ENCODE data around the gene CBX3.

Gene CBX3

DNA sequence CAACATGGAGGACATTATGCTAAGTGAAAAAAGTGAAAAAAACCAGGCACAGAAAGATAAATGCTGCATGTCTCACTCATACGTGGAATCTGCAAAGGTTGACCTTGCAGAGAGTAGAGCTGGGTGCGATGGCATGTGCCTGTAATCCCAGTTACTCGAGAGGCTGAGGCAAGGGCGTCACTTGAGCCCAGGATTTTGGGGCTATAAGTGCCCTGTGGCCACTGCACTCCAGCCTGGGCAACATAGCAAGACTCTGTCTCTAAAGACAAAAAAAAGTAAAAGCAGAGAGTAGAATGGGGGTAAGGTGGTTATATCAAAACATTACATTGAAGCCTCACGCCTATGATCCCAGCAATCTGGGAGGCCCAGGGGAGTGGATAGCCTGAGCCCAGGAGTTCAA lies 22.8 kb downstream of the CBX3 start:
- Histone ChIP-seq H2BK5ac (ENCODE audit: low read depth, low read length, poor library complexity) (no peak overlapping the region), H2BK120ac (ENCODE audit: insufficient read depth, low read length, poor library complexity) (no peak overlapping the region), H3K4me3 (ENCODE audit: low read depth, low read length) (no peak overlapping the region), H3K27me3 (ENCODE audit: insufficient read depth, low read length) (no peaks in the 10 kb centered on the region), H3K14ac (ENCODE audit: low read length) (no peak overlapping the region), H3K4ac (ENCODE audit: low read depth, low read length) (no peak overlapping the region), H3K4me1 (ENCODE audit: control insufficient read depth in 1 of 2, insufficient read depth in 2 of 2, low read length in 2 of 2) (no peaks in the 10 kb centered on the region), H3K23ac (ENCODE audit: low read length) (no peak overlapping the region), H3K79me1 (ENCODE audit: low read length) (no peaks in the 10 kb centered on the region), H3K9ac (ENCODE audit: low read length) (no peak overlapping the region), H2BK12ac (ENCODE audit: low read length) (no peak overlapping the region), H2AFZ (ENCODE audit: insufficient read depth, low read length, poor library complexity) (no peak overlapping the region), H3K27ac (ENCODE audit: low read depth, low read length) (no peak overlapping the region), H4K91ac (ENCODE audit: low read depth, low read length) (no peak overlapping the region), H3K79me2 (ENCODE audit: control insufficient read depth, insufficient read depth, low read length, poor library complexity) (no peaks in the 10 kb centered on the region), H4K8ac (ENCODE audit: low read depth, low read length) (no peak overlapping the region), H3K4me2 (ENCODE audit: low read length) (no peak overlapping the region), H3K36me3 (ENCODE audit: control insufficient read depth in 1 of 2, insufficient read depth in 2 of 2, low read length in 2 of 2) (no peaks in the 10 kb centered on the region), H4K12ac (ENCODE audit: low read depth, low read length) (no peak overlapping the region), H3K18ac (ENCODE audit: low read length) (no peak overlapping the region), H2AK5ac (ENCODE audit: low read length) (no peak overlapping the region), H3K9me3 (ENCODE audit: insufficient read depth, low read depth, low read length) (no peaks in the 10 kb centered on the region)
- DNase-seq: no peak
- no CpG with 5 or more reads among the region's 5 CpGs for WGBS (ENCODE audit: extremely low coverage, insufficient coverage, insufficient read length)

GRCh38 chr7:26227987-26228386 lies 26.4 kb downstream of the CBX3 start:
- no peak for DNase-seq
- Histone ChIP-seq H2BK5ac (ENCODE audit: low read depth, low read length, poor library complexity) (no peak overlapping the region), H3K79me1 (ENCODE audit: low read length) (no peaks in the 10 kb centered on the region), H3K79me2 (ENCODE audit: control insufficient read depth, insufficient read depth, low read length, poor library complexity) (no peaks in the 10 kb centered on the region), H3K4me2 (ENCODE audit: low read length) (no peak overlapping the region), H3K27me3 (ENCODE audit: insufficient read depth, low read length) (no peaks in the 10 kb centered on the region), H3K4ac (ENCODE audit: low read depth, low read length) (no peak overlapping the region), H4K8ac (ENCODE audit: low read depth, low read length) (no peak overlapping the region), H2BK12ac (ENCODE audit: low read length) (no peak overlapping the region), H3K36me3 (ENCODE audit: control insufficient read depth in 1 of 2, insufficient read depth in 2 of 2, low read length in 2 of 2) (no peaks in the 10 kb centered on the region), H2AK5ac (ENCODE audit: low read length) (no peak overlapping the region), H3K9me3 (ENCODE audit: insufficient read depth, low read depth, low read length) (no peaks in the 10 kb centered on the region), H3K9ac (ENCODE audit: low read length) (no peak overlapping the region), H3K4me1 (ENCODE audit: control insufficient read depth in 1 of 2, insufficient read depth in 2 of 2, low read length in 2 of 2) (no peaks in the 10 kb centered on the region), H2BK120ac (ENCODE audit: insufficient read depth, low read length, poor library complexity) (no peak overlapping the region), H3K18ac (ENCODE audit: low read length) (no peak overlapping the region), H3K27ac (ENCODE audit: low read depth, low read length) (no peak overlapping the region), H3K23ac (ENCODE audit: low read length) (no peak overlapping the region), H4K91ac (ENCODE audit: low read depth, low read length) (no peak overlapping the region), H3K4me3 (ENCODE audit: low read depth, low read length) (no peak overlapping the region), H2AFZ (ENCODE audit: insufficient read depth, low read length, poor library complexity) (no peak overlapping the region), H4K12ac (ENCODE audit: low read depth, low read length) (no peak overlapping the region), H3K14ac (ENCODE audit: low read length) (no peak overlapping the region)
- WGBS (ENCODE audit: extremely low coverage, insufficient coverage, insufficient read length): no CpG with 5 or more reads among the region's 2 CpGs

GRCh38 chr7:26233902-26234511 lies 32.5 kb downstream of the CBX3 start:
- Histone ChIP-seq H3K23ac (ENCODE audit: low read length) (no peak overlapping the region), H2AFZ (ENCODE audit: insufficient read depth, low read length, poor library complexity) (no peak overlapping the region), H3K9ac (ENCODE audit: low read length) (no peak overlapping the region), H3K4ac (ENCODE audit: low read depth, low read length) (no peak overlapping the region), H3K27ac (ENCODE audit: low read depth, low read length) (no peak overlapping the region), H2BK120ac (ENCODE audit: insufficient read depth, low read length, poor library complexity) (no peak overlapping the region), H3K27me3 (ENCODE audit: insufficient read depth, low read length) (no peaks in the 10 kb centered on the region), H2AK5ac (ENCODE audit: low read length) (no peak overlapping the region), H3K9me3 (ENCODE audit: insufficient read depth, low read depth, low read length) (peaks cover 2% of the 10 kb centered on the region), H3K14ac (ENCODE audit: low read length) (no peak overlapping the region), H4K91ac (ENCODE audit: low read depth, low read length) (no peak overlapping the region), H4K12ac (ENCODE audit: low read depth, low read length) (no peak overlapping the region), H3K4me1 (ENCODE audit: control insufficient read depth in 1 of 2, insufficient read depth in 2 of 2, low read length in 2 of 2) (no peaks in the 10 kb centered on the region), H3K18ac (ENCODE audit: low read length) (no peak overlapping the region), H3K4me3 (ENCODE audit: low read depth, low read length) (no peak overlapping the region), H3K4me2 (ENCODE audit: low read length) (no peak overlapping the region), H3K79me2 (ENCODE audit: control insufficient read depth, insufficient read depth, low read length, poor library complexity) (no peaks in the 10 kb centered on the region), H3K36me3 (ENCODE audit: control insufficient read depth in 1 of 2, insufficient read depth in 2 of 2, low read length in 2 of 2) (no peaks in the 10 kb centered on the region), H2BK5ac (ENCODE audit: low read depth, low read length, poor library complexity) (no peak overlapping the region), H2BK12ac (ENCODE audit: low read length) (no peak overlapping the region), H4K8ac (ENCODE audit: low read depth, low read length) (no peak overlapping the region), H3K79me1 (ENCODE audit: low read length) (no peaks in the 10 kb centered on the region)
- no CpG with 5 or more reads among the region's 5 CpGs for WGBS (ENCODE audit: extremely low coverage, insufficient coverage, insufficient read length)
- DNase-seq: no peak

DNA sequence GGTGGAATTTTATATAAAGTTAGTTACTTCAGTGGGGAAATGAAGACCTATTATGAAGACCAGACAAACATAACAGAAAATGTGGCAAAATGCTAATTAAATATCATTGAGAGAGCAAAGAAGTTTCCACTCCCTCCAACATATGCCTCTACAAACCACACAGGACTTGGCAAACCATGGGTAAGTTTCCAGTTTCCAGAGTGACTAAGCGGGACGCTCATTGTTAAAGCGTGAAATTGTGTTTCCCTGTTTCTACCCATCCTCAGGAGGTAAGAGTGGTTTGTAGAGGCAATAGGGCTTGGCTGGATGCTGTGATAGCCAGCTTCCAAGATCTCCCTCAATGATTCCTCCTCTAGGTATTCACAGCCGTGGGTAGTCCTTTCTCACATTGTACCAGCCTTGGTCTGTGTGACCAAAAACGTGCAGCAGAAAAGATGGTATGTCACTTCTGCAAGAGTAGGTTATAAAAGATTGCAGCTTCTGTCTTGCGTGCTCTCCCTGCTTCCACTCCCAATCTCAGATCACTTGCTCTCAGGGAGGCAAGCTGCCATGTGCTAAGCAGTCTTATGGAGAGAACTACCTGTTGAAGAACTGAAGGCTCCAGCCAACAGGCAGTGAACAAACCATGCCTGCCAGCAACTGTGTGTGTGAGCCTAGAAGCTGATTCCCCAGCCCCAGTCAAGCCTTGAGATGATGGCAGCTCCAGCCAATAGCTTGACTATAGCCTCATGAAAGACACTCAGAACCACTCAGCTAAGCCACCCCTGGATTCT lies 35.7 kb downstream of the CBX3 start:
- Histone ChIP-seq H2BK12ac (ENCODE audit: low read length) (no peak overlapping the region), H4K91ac (ENCODE audit: low read depth, low read length) (no peak overlapping the region), H4K12ac (ENCODE audit: low read depth, low read length) (no peak overlapping the region), H3K79me2 (ENCODE audit: control insufficient read depth, insufficient read depth, low read length, poor library complexity) (no peaks in the 10 kb centered on the region), H3K4me2 (ENCODE audit: low read length) (no peak overlapping the region), H3K4me1 (ENCODE audit: control insufficient read depth in 1 of 2, insufficient read depth in 2 of 2, low read length in 2 of 2) (no peaks in the 10 kb centered on the region), H3K9me3 (ENCODE audit: insufficient read depth, low read depth, low read length) (peaks cover 2% of the 10 kb centered on the region), H3K4ac (ENCODE audit: low read depth, low read length) (no peak overlapping the region), H2BK120ac (ENCODE audit: insufficient read depth, low read length, poor library complexity) (no peak overlapping the region), H4K8ac (ENCODE audit: low read depth, low read length) (no peak overlapping the region), H2AFZ (ENCODE audit: insufficient read depth, low read length, poor library complexity) (no peak overlapping the region), H3K9ac (ENCODE audit: low read length) (no peak overlapping the region), H3K27ac (ENCODE audit: low read depth, low read length) (no peak overlapping the region), H3K27me3 (ENCODE audit: insufficient read depth, low read length) (no peaks in the 10 kb centered on the region), H3K14ac (ENCODE audit: low read length) (no peak overlapping the region), H3K79me1 (ENCODE audit: low read length) (no peaks in the 10 kb centered on the region), H3K36me3 (ENCODE audit: control insufficient read depth in 1 of 2, insufficient read depth in 2 of 2, low read length in 2 of 2) (no peaks in the 10 kb centered on the region), H3K4me3 (ENCODE audit: low read depth, low read length) (no peak overlapping the region), H3K23ac (ENCODE audit: low read length) (no peak overlapping the region), H2BK5ac (ENCODE audit: low read depth, low read length, poor library complexity) (no peak overlapping the region), H2AK5ac (ENCODE audit: low read length) (no peak overlapping the region), H3K18ac (ENCODE audit: low read length) (no peak overlapping the region)
- no peak for DNase-seq
- no CpG with 5 or more reads among the region's 6 CpGs for WGBS (ENCODE audit: extremely low coverage, insufficient coverage, insufficient read length)
